Measurements from ENCODE around the gene GGA3. TPM values are rescaled to one million over a fixed set of nuclear protein-coding genes. Genes with fewer than 3 reads are reported as not detected.

GGA3 gene
- total and polyA plus RNA-seq, 10 of the 15 experiments (the other 5 are each of a cell fraction or from before 2014, with no cell fraction given): 7.0 to 57.5 (median 34.0) TPM

DNA sequence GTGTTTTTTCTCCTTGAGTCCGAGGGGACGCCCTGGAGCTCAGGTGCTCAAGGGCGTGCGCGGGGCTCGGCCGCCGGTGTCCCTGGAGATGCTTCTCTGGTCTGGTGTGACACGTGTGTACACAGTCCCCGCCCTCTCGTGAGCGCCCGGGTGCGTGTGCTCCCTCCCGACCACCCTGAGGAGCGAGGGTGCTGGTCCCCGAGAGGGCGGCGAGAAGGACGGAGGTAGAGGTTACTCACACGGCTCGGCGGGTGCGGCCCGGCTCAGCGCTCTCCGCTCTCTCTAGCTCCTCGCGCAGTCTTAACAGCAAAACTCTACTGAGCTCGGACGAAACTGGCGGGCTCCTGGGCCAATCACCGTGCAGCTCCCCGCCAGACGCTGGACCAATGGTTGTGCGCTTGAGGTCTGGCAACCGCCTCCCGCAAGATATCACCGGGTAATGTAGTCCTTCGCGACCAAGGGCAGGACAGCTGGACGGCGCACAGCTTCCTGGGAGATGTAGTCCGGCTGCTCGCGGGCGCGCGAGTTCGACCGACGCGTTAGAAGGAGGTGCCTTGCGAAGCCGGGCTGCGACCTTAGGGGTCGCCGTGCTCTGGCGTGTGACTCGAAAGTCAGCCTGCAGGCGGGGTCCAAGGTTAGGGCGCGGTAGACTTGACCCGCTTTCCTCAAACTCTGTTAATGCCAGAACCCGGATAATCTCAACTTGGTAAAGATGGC, 27.9 kb upstream of the GGA3 start, which contains the start of gene SLC25A19 (continued):
- peak; percentile 29; the same call in 1 of the 2 replicates for TF ChIP-seq CBFB (IDR thresholded peaks at IDR 0.05; ENCODE audit: low read depth)
- no peak for TF ChIP-seq SMAD1 (IDR thresholded peaks at IDR 0.05; ENCODE audit: low read depth, partially characterized antibody)
- TF ChIP-seq, protein P1, sequence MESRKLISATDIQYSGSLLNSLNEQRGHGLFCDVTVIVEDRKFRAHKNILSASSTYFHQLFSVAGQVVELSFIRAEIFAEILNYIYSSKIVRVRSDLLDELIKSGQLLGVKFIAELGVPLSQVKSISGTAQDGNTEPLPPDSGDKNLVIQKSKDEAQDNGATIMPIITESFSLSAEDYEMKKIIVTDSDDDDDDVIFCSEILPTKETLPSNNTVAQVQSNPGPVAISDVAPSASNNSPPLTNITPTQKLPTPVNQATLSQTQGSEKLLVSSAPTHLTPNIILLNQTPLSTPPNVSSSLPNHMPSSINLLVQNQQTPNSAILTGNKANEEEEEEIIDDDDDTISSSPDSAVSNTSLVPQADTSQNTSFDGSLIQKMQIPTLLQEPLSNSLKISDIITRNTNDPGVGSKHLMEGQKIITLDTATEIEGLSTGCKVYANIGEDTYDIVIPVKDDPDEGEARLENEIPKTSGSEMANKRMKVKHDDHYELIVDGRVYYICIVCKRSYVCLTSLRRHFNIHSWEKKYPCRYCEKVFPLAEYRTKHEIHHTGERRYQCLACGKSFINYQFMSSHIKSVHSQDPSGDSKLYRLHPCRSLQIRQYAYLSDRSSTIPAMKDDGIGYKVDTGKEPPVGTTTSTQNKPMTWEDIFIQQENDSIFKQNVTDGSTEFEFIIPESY (IDR thresholded peaks at IDR 0.05): no peak; the same call in 1 of the 2 replicates
- TF ChIP-seq, protein P2, sequence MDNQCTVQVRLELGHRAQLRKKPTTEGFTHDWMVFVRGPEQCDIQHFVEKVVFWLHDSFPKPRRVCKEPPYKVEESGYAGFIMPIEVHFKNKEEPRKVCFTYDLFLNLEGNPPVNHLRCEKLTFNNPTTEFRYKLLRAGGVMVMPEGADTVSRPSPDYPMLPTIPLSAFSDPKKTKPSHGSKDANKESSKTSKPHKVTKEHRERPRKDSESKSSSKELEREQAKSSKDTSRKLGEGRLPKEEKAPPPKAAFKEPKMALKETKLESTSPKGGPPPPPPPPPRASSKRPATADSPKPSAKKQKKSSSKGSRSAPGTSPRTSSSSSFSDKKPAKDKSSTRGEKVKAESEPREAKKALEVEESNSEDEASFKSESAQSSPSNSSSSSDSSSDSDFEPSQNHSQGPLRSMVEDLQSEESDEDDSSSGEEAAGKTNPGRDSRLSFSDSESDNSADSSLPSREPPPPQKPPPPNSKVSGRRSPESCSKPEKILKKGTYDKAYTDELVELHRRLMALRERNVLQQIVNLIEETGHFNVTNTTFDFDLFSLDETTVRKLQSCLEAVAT (IDR thresholded peaks at IDR 0.05): no peak
- TF ChIP-seq, protein P3, sequence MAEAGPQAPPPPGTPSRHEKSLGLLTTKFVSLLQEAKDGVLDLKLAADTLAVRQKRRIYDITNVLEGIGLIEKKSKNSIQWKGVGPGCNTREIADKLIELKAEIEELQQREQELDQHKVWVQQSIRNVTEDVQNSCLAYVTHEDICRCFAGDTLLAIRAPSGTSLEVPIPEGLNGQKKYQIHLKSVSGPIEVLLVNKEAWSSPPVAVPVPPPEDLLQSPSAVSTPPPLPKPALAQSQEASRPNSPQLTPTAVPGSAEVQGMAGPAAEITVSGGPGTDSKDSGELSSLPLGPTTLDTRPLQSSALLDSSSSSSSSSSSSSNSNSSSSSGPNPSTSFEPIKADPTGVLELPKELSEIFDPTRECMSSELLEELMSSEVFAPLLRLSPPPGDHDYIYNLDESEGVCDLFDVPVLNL (IDR thresholded peaks at IDR 0.05; ENCODE audit: low read depth, low read length): peak; percentile 71
- TF ChIP-seq, protein P4, sequence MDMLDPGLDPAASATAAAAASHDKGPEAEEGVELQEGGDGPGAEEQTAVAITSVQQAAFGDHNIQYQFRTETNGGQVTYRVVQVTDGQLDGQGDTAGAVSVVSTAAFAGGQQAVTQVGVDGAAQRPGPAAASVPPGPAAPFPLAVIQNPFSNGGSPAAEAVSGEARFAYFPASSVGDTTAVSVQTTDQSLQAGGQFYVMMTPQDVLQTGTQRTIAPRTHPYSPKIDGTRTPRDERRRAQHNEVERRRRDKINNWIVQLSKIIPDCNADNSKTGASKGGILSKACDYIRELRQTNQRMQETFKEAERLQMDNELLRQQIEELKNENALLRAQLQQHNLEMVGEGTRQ (IDR thresholded peaks at IDR 0.05; ENCODE audit: borderline replicate concordance, low read depth, low read length): no peak; the same call in 1 of the 2 replicates
- TF ChIP-seq, protein P5, sequence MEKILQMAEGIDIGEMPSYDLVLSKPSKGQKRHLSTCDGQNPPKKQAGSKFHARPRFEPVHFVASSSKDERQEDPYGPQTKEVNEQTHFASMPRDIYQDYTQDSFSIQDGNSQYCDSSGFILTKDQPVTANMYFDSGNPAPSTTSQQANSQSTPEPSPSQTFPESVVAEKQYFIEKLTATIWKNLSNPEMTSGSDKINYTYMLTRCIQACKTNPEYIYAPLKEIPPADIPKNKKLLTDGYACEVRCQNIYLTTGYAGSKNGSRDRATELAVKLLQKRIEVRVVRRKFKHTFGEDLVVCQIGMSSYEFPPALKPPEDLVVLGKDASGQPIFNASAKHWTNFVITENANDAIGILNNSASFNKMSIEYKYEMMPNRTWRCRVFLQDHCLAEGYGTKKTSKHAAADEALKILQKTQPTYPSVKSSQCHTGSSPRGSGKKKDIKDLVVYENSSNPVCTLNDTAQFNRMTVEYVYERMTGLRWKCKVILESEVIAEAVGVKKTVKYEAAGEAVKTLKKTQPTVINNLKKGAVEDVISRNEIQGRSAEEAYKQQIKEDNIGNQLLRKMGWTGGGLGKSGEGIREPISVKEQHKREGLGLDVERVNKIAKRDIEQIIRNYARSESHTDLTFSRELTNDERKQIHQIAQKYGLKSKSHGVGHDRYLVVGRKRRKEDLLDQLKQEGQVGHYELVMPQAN (conservative IDR thresholded peaks at IDR 0.05): peak; percentile 96
- peak; percentile 94 for TF ChIP-seq CREM (IDR thresholded peaks at IDR 0.05; ENCODE audit: low read depth)
- TF ChIP-seq RBBP5 (conservative IDR thresholded peaks at IDR 0.05): no peak
- peak; percentile 47; the same call in 1 of the 2 replicates for TF ChIP-seq TAF1 (IDR thresholded peaks at IDR 0.05; ENCODE audit: borderline replicate concordance, low read depth, low read length)
- TF ChIP-seq NFXL1 (IDR thresholded peaks at IDR 0.05; ENCODE audit: borderline replicate concordance): no peak
- TF ChIP-seq, protein P6, sequence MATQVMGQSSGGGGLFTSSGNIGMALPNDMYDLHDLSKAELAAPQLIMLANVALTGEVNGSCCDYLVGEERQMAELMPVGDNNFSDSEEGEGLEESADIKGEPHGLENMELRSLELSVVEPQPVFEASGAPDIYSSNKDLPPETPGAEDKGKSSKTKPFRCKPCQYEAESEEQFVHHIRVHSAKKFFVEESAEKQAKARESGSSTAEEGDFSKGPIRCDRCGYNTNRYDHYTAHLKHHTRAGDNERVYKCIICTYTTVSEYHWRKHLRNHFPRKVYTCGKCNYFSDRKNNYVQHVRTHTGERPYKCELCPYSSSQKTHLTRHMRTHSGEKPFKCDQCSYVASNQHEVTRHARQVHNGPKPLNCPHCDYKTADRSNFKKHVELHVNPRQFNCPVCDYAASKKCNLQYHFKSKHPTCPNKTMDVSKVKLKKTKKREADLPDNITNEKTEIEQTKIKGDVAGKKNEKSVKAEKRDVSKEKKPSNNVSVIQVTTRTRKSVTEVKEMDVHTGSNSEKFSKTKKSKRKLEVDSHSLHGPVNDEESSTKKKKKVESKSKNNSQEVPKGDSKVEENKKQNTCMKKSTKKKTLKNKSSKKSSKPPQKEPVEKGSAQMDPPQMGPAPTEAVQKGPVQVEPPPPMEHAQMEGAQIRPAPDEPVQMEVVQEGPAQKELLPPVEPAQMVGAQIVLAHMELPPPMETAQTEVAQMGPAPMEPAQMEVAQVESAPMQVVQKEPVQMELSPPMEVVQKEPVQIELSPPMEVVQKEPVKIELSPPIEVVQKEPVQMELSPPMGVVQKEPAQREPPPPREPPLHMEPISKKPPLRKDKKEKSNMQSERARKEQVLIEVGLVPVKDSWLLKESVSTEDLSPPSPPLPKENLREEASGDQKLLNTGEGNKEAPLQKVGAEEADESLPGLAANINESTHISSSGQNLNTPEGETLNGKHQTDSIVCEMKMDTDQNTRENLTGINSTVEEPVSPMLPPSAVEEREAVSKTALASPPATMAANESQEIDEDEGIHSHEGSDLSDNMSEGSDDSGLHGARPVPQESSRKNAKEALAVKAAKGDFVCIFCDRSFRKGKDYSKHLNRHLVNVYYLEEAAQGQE (IDR thresholded peaks at IDR 0.05; ENCODE audit: low read depth, low read length): 0 out of 2 replicates have a peak, but pooled peaks have one; percentile 12
- TF ChIP-seq HDGF (IDR thresholded peaks at IDR 0.05): peak; percentile 63
- TF ChIP-seq HCFC1 (IDR thresholded peaks at IDR 0.05; ENCODE audit: low read length): peak; percentile 98
- no peak for TF ChIP-seq EED (IDR thresholded peaks at IDR 0.05; ENCODE audit: low read depth)
- TF ChIP-seq RELA (IDR thresholded peaks at IDR 0.05; ENCODE audit: borderline replicate concordance, partially characterized antibody): no peak
- TF ChIP-seq PAX5 (IDR thresholded peaks at IDR 0.05; ENCODE audit: borderline replicate concordance, low read depth, low read length): peak; percentile 6; the same call in 1 of the 2 replicates
- peak; percentile 77 for TF ChIP-seq NR2C1 (IDR thresholded peaks at IDR 0.05)
- TF ChIP-seq BHLHE40 (IDR thresholded peaks at IDR 0.05; ENCODE audit: borderline replicate concordance in 1 of 2, low read depth in 2 of 2, low read length in 1 of 2): peak; percentile 34 to 73

All from GM12878 (cell line).